H1 (cell line): ENCODE measurements around the gene CDKN2B-AS1. TPM values are rescaled to one million over a fixed set of nuclear protein-coding genes. Genes with fewer than 3 reads are reported as not detected.

Experiments
- CTCF ChIA-PET: fragments of 300-600 bp; sonication (Branson Sonifier 250); formaldehyde crosslinking; loops from one replicate; lab custom pipeline; 2021; ENCODE audit not compliant: partially characterized antibody; lab: Charles Lee
- POLR2A ChIA-PET: fragments of 300-600 bp; sonication (Branson Sonifier 250); formaldehyde crosslinking; loops from one replicate; lab custom pipeline; 2021; ENCODE audit warnings: inconsistent platforms; ENCODE audit not compliant: partially characterized antibody; lab: Charles Lee
- DNase-seq, 2 experiments: peaks; one replicate each; pipeline versions ENCODE4 v3.0.0 to v3.0.0-alpha.2; 2010 to 2022; ENCODE audit warnings: low spot score in 2 of 2, low read depth in 1 of 2, mixed read lengths in 1 of 2
- FAIRE-seq: peaks from 2 replicates; lab custom pipeline; 2011; peaks lifted over from hg19 to GRCh38; lab: Jason Lieb, UNC
- H2AFZ ChIP-seq: 2 replicates; pipeline ENCODE4 v1.8.1; 2012; ENCODE audit warnings: low read length, inconsistent platforms
- H2AK5ac ChIP-seq: 2 replicates; pipeline ENCODE4 v1.6.1; 2013; ENCODE audit warnings: low read depth, low read length
- H2BK120ac ChIP-seq: replicated peaks from 2 replicates; pipeline ENCODE3; 2013; ENCODE audit warnings: low read depth, low read length, inconsistent platforms
- H2BK12ac ChIP-seq: 2 replicates; pipeline ENCODE4 v1.6.1; 2013; ENCODE audit warnings: low read depth, low read length
- H2BK15ac ChIP-seq: 2 replicates; pipeline ENCODE4 v1.6.1; 2013; ENCODE audit warnings: low read length
- H2BK20ac ChIP-seq: 2 replicates; pipeline ENCODE4 v1.6.1; 2013; ENCODE audit warnings: low read length
- H2BK5ac ChIP-seq: 2 replicates; pipeline ENCODE4 v1.6.1; 2013; ENCODE audit warnings: low read depth, low read length
- H3K14ac ChIP-seq: 2 replicates; pipeline ENCODE4 v1.6.1; 2013; ENCODE audit warnings: inconsistent platforms; ENCODE audit not compliant: insufficient read length
- H3K18ac ChIP-seq: 2 replicates; pipeline ENCODE4 v1.6.1; 2013; ENCODE audit warnings: low read length; ENCODE audit errors: extremely low read depth
- H3K23ac ChIP-seq: 2 replicates; pipeline ENCODE4 v1.6.1; 2013; ENCODE audit warnings: inconsistent platforms; ENCODE audit not compliant: insufficient read length
- H3K23me2 ChIP-seq: 2 replicates; pipeline ENCODE4 v1.6.1; 2013; ENCODE audit warnings: low read depth, low read length
- H3K27ac ChIP-seq: 2 replicates; pipeline ENCODE4 v1.6.1; 2011; ENCODE audit warnings: low read depth, low read length, inconsistent platforms
- H3K27me3 ChIP-seq, 4 experiments: replicated peaks in 1 of 4; 1 replicate in 1 of 4; 2 replicates in 3 of 4; pipeline versions ENCODE4 v1.6.1 to v1.8.1; 2011 to 2013; ENCODE audit warnings: low read length in 3 of 4, mild to moderate bottlenecking in 3 of 4, inconsistent platforms in 2 of 4, mixed read lengths in 2 of 4, moderate library complexity in 1 of 4; ENCODE audit not compliant: control insufficient read depth in 3 of 4, insufficient read depth in 3 of 4; ENCODE audit errors: extremely low read depth in 1 of 4
- H3K36me3 ChIP-seq, 4 experiments: 2 replicates each; pipeline versions ENCODE4 v1.6.1 to v1.8.1; 2011 to 2013; ENCODE audit warnings: mild to moderate bottlenecking in 4 of 4, low read length in 3 of 4, moderate library complexity in 2 of 4, control low read depth in 1 of 4, inconsistent platforms in 1 of 4; ENCODE audit not compliant: insufficient read depth in 4 of 4, control insufficient read depth in 2 of 4
- H3K4ac ChIP-seq: replicated peaks from 2 replicates; pipeline ENCODE3; 2013; ENCODE audit warnings: low read length, low read depth, mixed read lengths, inconsistent platforms; ENCODE audit not compliant: insufficient read length
- H3K4me1 ChIP-seq, 4 experiments: replicated peaks in 1 of 4; 1 replicate in 1 of 4; 2 replicates in 3 of 4; pipeline versions ENCODE4 v1.6.1 to v1.8.1; 2011 to 2013; ENCODE audit warnings: low read length in 3 of 4, inconsistent platforms in 2 of 4, mixed read lengths in 1 of 4; ENCODE audit not compliant: insufficient read depth in 4 of 4, control insufficient read depth in 3 of 4
- H3K4me2 ChIP-seq, 2 experiments: 2 replicates each; pipeline versions ENCODE4 v1.6.1 to v1.8.1; 2011 to 2013; ENCODE audit warnings: low read depth in 2 of 2, low read length in 2 of 2, control low read depth in 1 of 2, inconsistent platforms in 1 of 2, mild to moderate bottlenecking in 1 of 2; ENCODE audit not compliant: insufficient read depth in 1 of 2
- H3K4me3 ChIP-seq, 4 experiments: fragments of 200-600, 300-600 bp in 1 of 4; sonication (generic), shearing (Covaris generic), sonication (Bioruptor Twin) in 1 of 4; 2 replicates each; pipeline versions ENCODE4 v1.5.1 to v1.8.1; 2011 to 2016; ENCODE audit warnings: low read length in 4 of 4, low read depth in 3 of 4, control low read depth in 2 of 4, inconsistent platforms in 2 of 4, mild to moderate bottlenecking in 2 of 4, mixed read lengths in 1 of 4, moderate library complexity in 1 of 4; ENCODE audit not compliant: insufficient read depth in 2 of 4; ENCODE audit errors: extremely low read depth in 1 of 4
- H3K56ac ChIP-seq: replicated peaks from 2 replicates; pipeline ENCODE3; 2013; ENCODE audit warnings: low read depth, mild to moderate bottlenecking, mixed read lengths, low read length, inconsistent platforms; ENCODE audit not compliant: insufficient read length
- H3K79me1 ChIP-seq: 2 replicates; pipeline ENCODE4 v1.6.1; 2013; ENCODE audit warnings: low read depth, low read length, control low read depth
- H3K79me2 ChIP-seq, 2 experiments: 2 replicates each; pipeline versions ENCODE4 v1.6.1 to v1.8.1; 2012 to 2013; ENCODE audit warnings: low read length in 2 of 2, mild to moderate bottlenecking in 2 of 2, inconsistent platforms in 1 of 2; ENCODE audit not compliant: insufficient read depth in 2 of 2, control insufficient read depth in 1 of 2
- H3K9ac ChIP-seq, 4 experiments: replicated peaks in 1 of 4; 1 replicate in 1 of 4; 2 replicates in 3 of 4; pipeline versions ENCODE4 v1.6.1 to v1.8.1; 2011 to 2013; ENCODE audit warnings: low read depth in 3 of 4, low read length in 3 of 4, control low read depth in 2 of 4, mild to moderate bottlenecking in 2 of 4, moderate library complexity in 2 of 4, inconsistent platforms in 1 of 4; ENCODE audit errors: extremely low read depth in 1 of 4
- H3K9me3 ChIP-seq, 2 experiments: 2 replicates each; pipeline versions ENCODE4 v1.6.1 to v1.8.1; 2012 to 2013; ENCODE audit warnings: mild to moderate bottlenecking in 2 of 2, moderate library complexity in 2 of 2, control low read depth in 1 of 2, inconsistent platforms in 1 of 2, low read depth in 1 of 2, low read length in 1 of 2, mixed read lengths in 1 of 2; ENCODE audit not compliant: insufficient read depth in 2 of 2
- H4K20me1 ChIP-seq, 2 experiments: replicated peaks in 1 of 2; 2 replicates each; pipeline versions ENCODE3 to v1.8.1; 2011 to 2013; ENCODE audit warnings: inconsistent platforms in 2 of 2, low read length in 2 of 2, mild to moderate bottlenecking in 1 of 2; ENCODE audit not compliant: insufficient read depth in 2 of 2, control insufficient read depth in 1 of 2
- H4K5ac ChIP-seq: 2 replicates; pipeline ENCODE4 v1.6.1; 2013; ENCODE audit warnings: low read length, low read depth, mixed read lengths, inconsistent platforms; ENCODE audit not compliant: insufficient read length
- H4K8ac ChIP-seq: 2 replicates; pipeline ENCODE4 v1.8.0; 2013; ENCODE audit warnings: mild to moderate bottlenecking, moderate library complexity, low read length, inconsistent platforms; ENCODE audit not compliant: insufficient read depth; ENCODE audit errors: extremely low read depth
- H4K91ac ChIP-seq: replicated peaks from 2 replicates; pipeline ENCODE3; 2013; ENCODE audit warnings: low read length, mixed read lengths, inconsistent platforms; ENCODE audit not compliant: insufficient read length
- WGBS, 2 experiments: shearing (Covaris generic) in 1 of 2; methylation state at CpG; one replicate each; pipeline versions ENCODE4 v1.1.6 to v1.1.7; 2013 to 2015; ENCODE audit warnings: low lambda C conversion rate in 2 of 2, mixed read lengths in 2 of 2, inconsistent platforms in 1 of 2, low coverage in 1 of 2, missing lambda C conversion rate in 1 of 2; ENCODE audit not compliant: insufficient replicate concordance in 2 of 2, insufficient coverage in 1 of 2, insufficient read length in 1 of 2; ENCODE audit errors: extremely low coverage in 1 of 2, missing lambda C conversion rate in 1 of 2; 5-methylcytosine and 5-hydroxymethylcytosine counted together
- polyA plus RNA-seq, 7 experiments: library from polyadenylated mRNA; depleted of rRNA in 3 of 7; stranded (reverse) in 5 of 7; unstranded in 2 of 7; fragments of >200 nt in 5 of 7; fragments of 200-250 nt in 2 of 7; gene quantifications; 1 replicate in 5 of 7; 2 replicates in 1 of 7; 4 replicates in 1 of 7; pipeline versions ENCODE4 v1.2.1 to v1.2.3, GENCODE V29; 2011 to 2013; ENCODE audit warnings: missing spikeins in 2 of 7, mixed read lengths in 2 of 7
- total RNA-seq: library from RNA; stranded (reverse); fragmentation: NEBNext Ultra II Directional; extraction: Animal tissue kit (Norgen Biotek cat#: 25700); gene quantifications from 2 replicates; pipeline ENCODE4 v1.2.1, GENCODE V29; 2021

CDKN2B-AS1 gene
- total and polyA plus RNA-seq, 2 of the 8 experiments (the other 6 are each of a cell fraction or from before 2014, with no cell fraction given) = not detected

- Histone ChIP-seq H3K9me3 (no peaks in the 10 kb centered on the region), H2BK120ac (no peak overlapping the region), H3K14ac (no peak overlapping the region), H2BK12ac (no peak overlapping the region), H2AK5ac (no peak overlapping the region), H3K4me3 (no peak overlapping the region), H3K27ac (no peak overlapping the region), H4K91ac (no peak overlapping the region), H3K4me2 (no peak overlapping the region), H3K56ac (no peak overlapping the region), H4K5ac (no peak overlapping the region), H3K79me1 (no peaks in the 10 kb centered on the region), H2BK5ac (no peak overlapping the region), H3K23ac (no peak overlapping the region), H3K4me1 (no peaks in the 10 kb centered on the region), H3K36me3 (no peaks in the 10 kb centered on the region), H3K9ac (no peak overlapping the region), H3K79me2 (no peaks in the 10 kb centered on the region), H4K8ac (no peak overlapping the region), H2BK15ac (no peak overlapping the region), H2BK20ac (no peak overlapping the region), H3K4ac (no peak overlapping the region), H3K27me3 (no peaks in the 10 kb centered on the region; a peak in 1 of 7 replicates), H3K18ac (no peak overlapping the region), H3K23me2 (no peaks in the 10 kb centered on the region), H4K20me1 (no peaks in the 10 kb centered on the region), H2AFZ (no peak overlapping the region)
- FAIRE-seq (no peak), DNase-seq (no peak)
- POLR2A ChIA-PET = no interaction called here
- 92% methylated on average over 4 of the region's 4 CpGs; no CpG with 5 or more reads in 1 of the 2 experiments for WGBS, 2 experiments
- CTCF ChIA-PET = interaction anchor here (1.0 to 4.9 kb wide), 6 partner anchors 9 to 100 kb away, joined by 3 to 32 read pairs (median 4); partner anchors contain the start of gene CDKN2B
Observed at GRCh38 chr9:22108581-22109370, 114.2 kb downstream of the CDKN2B-AS1 start.
